Bronchus fibroblast of lung (primary cell): Measurements from ENCODE around the gene PABPC1L2B. TPM values are rescaled to one million over a fixed set of nuclear protein-coding genes. Genes with fewer than 3 reads are reported as not detected.

ENCODE experiments used
- total RNA-seq: library from RNA; depleted of rRNA; stranded (reverse); fragments of >200 nt; gene quantifications from 2 replicates; pipeline ENCODE4 v1.2.3, GENCODE V29; 2015

PABPC1L2B gene
- not detected in 2 replicates for total RNA-seq

DNA sequence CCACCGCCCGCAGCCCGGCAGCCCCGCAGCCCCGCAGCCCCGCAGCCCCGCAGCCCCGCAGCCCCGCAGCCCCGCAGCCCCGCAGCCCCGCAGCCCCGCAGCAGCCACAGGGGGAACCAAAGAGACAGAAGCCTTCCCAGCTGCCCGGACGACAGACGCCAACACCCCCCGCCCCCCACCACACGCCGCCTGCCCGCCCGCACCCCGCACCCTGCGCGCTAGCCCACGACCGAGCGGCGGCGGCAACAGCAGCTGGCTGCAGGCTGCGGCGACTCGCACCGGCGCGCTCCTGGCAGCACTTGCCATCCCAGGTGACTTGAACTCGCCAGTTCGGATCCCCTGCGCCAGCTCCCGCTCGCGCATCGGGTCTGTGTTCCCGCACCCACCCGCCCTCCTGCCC is at the start of gene PABPC1L2B:
PABPC1L2B (plus strand) TSS at position 207 of the 400 bp plus-strand sequence. CDS start 704 bp downstream, outside the sequence.

Other genes with a start within 250 kb of the PABPC1L2B start
- gene DMRTC1B, start 226.0 kb upstream of the PABPC1L2B start, total RNA-seq, result not detected in 2 replicates
- not detected in 2 replicates for gene FAM236B, start 220.3 kb upstream of the PABPC1L2B start, total RNA-seq
- not detected in 2 replicates for gene FAM236D, start 194.7 kb upstream of the PABPC1L2B start, total RNA-seq
- not detected in 2 replicates for gene FAM236C, start 90.3 kb upstream of the PABPC1L2B start, total RNA-seq
- not detected in 2 replicates for gene FAM236A, start 64.7 kb upstream of the PABPC1L2B start, total RNA-seq
- not detected in 2 replicates for gene DMRTC1, start 59.1 kb upstream of the PABPC1L2B start, total RNA-seq
- gene PABPC1L2A, start 76.6 kb downstream of the PABPC1L2B start, total RNA-seq, result not detected in 2 replicates
- gene NAP1L2, start 211.9 kb downstream of the PABPC1L2B start, total RNA-seq, result not detected in 2 replicates